Measurements from ENCODE around the gene NEDD4L. TPM values are rescaled to one million over a fixed set of nuclear protein-coding genes. Genes with fewer than 3 reads are reported as not detected.
A peak's percentile ranks its signal among the peaks of the same experiment; 100 is the strongest.
"Not testable (repeated sequence)": the region's sequence is repeated elsewhere in the genome, so short reads cannot be mapped to it uniquely, and the experiment has no call there.

The NEDD4L gene
- 100 to 1,000 TPM in 2 of 5 donors, 10 to 100 TPM in 3; 62.8 to 107 (median 98.9) TPM for polyA plus RNA-seq (ENCODE audit: insufficient read depth in 1 of 5, insufficient read length in 5 of 5, low replicate concordance in 1 of 5)
- long read RNA-seq, donor 1, transcript NEDD4L-237 (2 exons, 728 nt) = major isoform, 13 of 24 reads
- long read RNA-seq, donor 1, partial matches to known transcripts = 7 of 24 reads
- long read RNA-seq, donor 1, other reads (novel, unspliced or antisense) = 0 of 24 reads
- long read RNA-seq, donor 2, partial matches to known transcripts = 0 of 7 reads
- long read RNA-seq, donor 2, other reads (novel, unspliced or antisense) = 0 of 7 reads
- long read RNA-seq, donor 3, transcript NEDD4L-229 (3 exons, 2,743 nt) = major isoform, 5 of 9 reads
- long read RNA-seq, donor 3, partial matches to known transcripts = 0 of 9 reads
- long read RNA-seq, donor 3, other reads (novel, unspliced or antisense) = 0 of 9 reads
- long read RNA-seq, donor 4, full-length matches to known transcripts = 5 of 5 reads
- long read RNA-seq, donor 4, partial matches to known transcripts = 0 of 5 reads
- long read RNA-seq, donor 4, other reads (novel, unspliced or antisense) = 0 of 5 reads
- long read RNA-seq, donor 5, transcript NEDD4L-237 (2 exons, 728 nt) = major isoform, 12 of 14 reads
- long read RNA-seq, donor 5, partial matches to known transcripts = 0 of 14 reads
- long read RNA-seq, donor 5, other reads (novel, unspliced or antisense) = 0 of 14 reads
- long read RNA-seq, donor 6, partial matches to known transcripts = 0 of 9 reads
- long read RNA-seq, donor 6, other reads (novel, unspliced or antisense) = 0 of 9 reads
- long read RNA-seq, donor 7, partial matches to known transcripts = 0 of 5 reads
- long read RNA-seq, donor 7, other reads (novel, unspliced or antisense) = 0 of 5 reads
- long read RNA-seq, donor 8, full-length matches to known transcripts = 4 of 4 reads
- long read RNA-seq, donor 8, partial matches to known transcripts = 0 of 4 reads
- long read RNA-seq, donor 8, other reads (novel, unspliced or antisense) = 0 of 4 reads

GRCh38 chr18:58043491-58044369, at the start of gene NEDD4L:
Gene NEDD4L (plus strand): TSS chr18:58044226. CDS start chr18:58044661, 435 bp downstream.
- DNase-seq = peak; percentile 87 to 88

- DNase-seq = no peak
Measured at GRCh38 chr18:57995331-57995730, 48.7 kb upstream of the NEDD4L start.

- DNase-seq = not testable (repeated sequence)
Measured at GRCh38 chr18:57996894-57997293, 47.1 kb upstream of the NEDD4L start.

- no peak for DNase-seq
Measured at GRCh38 chr18:57997820-57998219, 46.2 kb upstream of the NEDD4L start.

GRCh38 chr18:57998461-57998860, 45.6 kb upstream of the NEDD4L start:
- no peak for DNase-seq

GRCh38 chr18:58004317-58004716, 39.7 kb upstream of the NEDD4L start:
- no peak for DNase-seq

GRCh38 chr18:58005011-58005410, 39.0 kb upstream of the NEDD4L start:
- no peak for DNase-seq

- no peak for DNase-seq
Measured at GRCh38 chr18:58005885-58006523, 38.0 kb upstream of the NEDD4L start.

GRCh38 chr18:58009166-58009565, 34.9 kb upstream of the NEDD4L start:
- DNase-seq = no peak

GRCh38 chr18:58010265-58010664, 33.8 kb upstream of the NEDD4L start:
- DNase-seq = no peak

- DNase-seq = no peak
Measured at GRCh38 chr18:58012356-58012755, 31.7 kb upstream of the NEDD4L start.

GRCh38 chr18:58013241-58014211, 30.5 kb upstream of the NEDD4L start:
- DNase-seq = no peak

- no peak for DNase-seq
Measured at GRCh38 chr18:58015065-58015780, 28.8 kb upstream of the NEDD4L start.

- no peak for DNase-seq
Measured at GRCh38 chr18:58017267-58017666, 26.8 kb upstream of the NEDD4L start.

- no peak for DNase-seq
Measured at GRCh38 chr18:58020567-58021107, 23.4 kb upstream of the NEDD4L start.

GRCh38 chr18:58021504-58021903, 22.5 kb upstream of the NEDD4L start:
- no peak for DNase-seq

GRCh38 chr18:58023108-58023507, 20.9 kb upstream of the NEDD4L start:
- no peak for DNase-seq

GRCh38 chr18:58024139-58024538, 19.9 kb upstream of the NEDD4L start:
- DNase-seq = no peak

GRCh38 chr18:58025205-58025604, 18.8 kb upstream of the NEDD4L start:
- no peak for DNase-seq

Measured in right lung (tissue), 10 donors.